Small intestine (tissue), 16 donors: ENCODE data around the gene S100A8. TPM values are rescaled to one million over a fixed set of nuclear protein-coding genes. Genes with fewer than 3 reads are reported as not detected.

Experiments used
- DNase-seq, 2 donors: peaks; one replicate each; pipeline versions ENCODE4 v3.0.0 to v3.0.0-alpha.2; 2013
- FAIRE-seq: peaks from 2 replicates; lab custom pipeline; 2012; peaks lifted over from hg19 to GRCh38; lab: Jason Lieb, UNC
- H3K27ac ChIP-seq, 3 donors: one replicate each; pipeline ENCODE4 v1.5.1; 2013; ENCODE audit warnings: low read length in 2 of 3, mild to moderate bottlenecking in 2 of 3, control low read depth in 1 of 3, inconsistent platforms in 1 of 3, low read depth in 1 of 3, moderate library complexity in 1 of 3
- H3K27me3 ChIP-seq, 3 donors: one replicate each; pipeline ENCODE4 v1.6.1; 2013; ENCODE audit warnings: low read length in 3 of 3, inconsistent platforms in 1 of 3; ENCODE audit not compliant: control insufficient read depth in 3 of 3, insufficient read depth in 3 of 3
- H3K36me3 ChIP-seq, 3 donors: one replicate each; pipeline ENCODE4 v1.6.1; 2013; ENCODE audit warnings: low read length in 3 of 3, inconsistent platforms in 1 of 3, low read depth in 1 of 3, mild to moderate bottlenecking in 1 of 3, moderate library complexity in 1 of 3; ENCODE audit not compliant: control insufficient read depth in 3 of 3, insufficient read depth in 2 of 3
- H3K4me1 ChIP-seq, 3 donors: one replicate each; pipeline ENCODE4 v1.6.1; 2013; ENCODE audit warnings: low read length in 2 of 3, inconsistent platforms in 1 of 3, low read depth in 1 of 3, mild to moderate bottlenecking in 1 of 3, moderate library complexity in 1 of 3; ENCODE audit not compliant: control insufficient read depth in 3 of 3, insufficient read depth in 2 of 3
- H3K4me3 ChIP-seq, 3 donors: one replicate each; pipeline ENCODE4 v1.5.1; 2013; ENCODE audit warnings: low read length in 3 of 3, control low read depth in 1 of 3, inconsistent platforms in 1 of 3, low read depth in 1 of 3, mild to moderate bottlenecking in 1 of 3, moderate library complexity in 1 of 3
- H3K9me3 ChIP-seq, 2 donors: one replicate each; pipeline ENCODE4 v1.6.1; 2013; ENCODE audit warnings: low read depth in 1 of 2, low read length in 1 of 2; ENCODE audit not compliant: control insufficient read depth in 2 of 2, insufficient read depth in 1 of 2
- WGBS, 3 donors: extraction: QIAGEN DNeasy Blood & Tissue Kit; methylation state at CpG; one replicate each; pipeline ENCODE4 v1.1.7; 2013; 5-methylcytosine and 5-hydroxymethylcytosine counted together
- long read RNA-seq, 10 donors: transcript quantifications; one replicate each; lab custom pipeline, GENCODE V29; 2026
- polyA plus RNA-seq, 4 donors: library from polyadenylated mRNA; stranded (reverse) in 3 of 4; unstranded in 1 of 4; fragments of 200-250 nt in 3 of 4; fragments of 120-200 nt in 1 of 4; gene quantifications; one replicate each; pipeline versions ENCODE4 v1.2.1 to v1.2.3, GENCODE V29; 2013
- donor health status: healthy with polysubstance abuse.
- donor health status: control.
- donor health status: control.
- donor health status: Bipolar disorder and iron deficiency.
- donor health status: healthy.

S100A8 gene
- polyA plus RNA-seq = 100 to 1,000 TPM in 2 of 4 donors, 10 to 100 TPM in 2; 10.2 to 208 (median 86.3) TPM
- long read RNA-seq, donor 1 = 0 reads
- long read RNA-seq, donor 2, partial matches to known transcripts = 0 of 4 reads
- long read RNA-seq, donor 2, other reads (novel, unspliced or antisense) = 0 of 4 reads
- long read RNA-seq, donor 3, transcript S100A8-203 (2 exons, 717 nt) = minor isoform, 5 of 11 reads
- long read RNA-seq, donor 3, transcript S100A8-202 (3 exons, 523 nt) = major isoform, 6 of 11 reads
- long read RNA-seq, donor 3, partial matches to known transcripts = 0 of 11 reads
- long read RNA-seq, donor 3, other reads (novel, unspliced or antisense) = 0 of 11 reads
- long read RNA-seq, donor 4 = 0 reads
- long read RNA-seq, donor 5, partial matches to known transcripts = 0 of 1 reads
- long read RNA-seq, donor 5, other reads (novel, unspliced or antisense) = 0 of 1 reads
- long read RNA-seq, donor 6 = 0 reads
- long read RNA-seq, donor 7 = 0 reads
- long read RNA-seq, donor 8, transcript S100A8-202 (3 exons, 523 nt) = major isoform, 8 of 10 reads
- long read RNA-seq, donor 8, partial matches to known transcripts = 0 of 10 reads
- long read RNA-seq, donor 8, other reads (novel, unspliced or antisense) = 0 of 10 reads
- long read RNA-seq, donor 9 = 0 reads
- long read RNA-seq, donor 10, transcript S100A8-202 (3 exons, 523 nt) = major isoform, 10 of 14 reads
- long read RNA-seq, donor 10, partial matches to known transcripts = 0 of 14 reads
- long read RNA-seq, donor 10, other reads (novel, unspliced or antisense) = 0 of 14 reads

DNA sequence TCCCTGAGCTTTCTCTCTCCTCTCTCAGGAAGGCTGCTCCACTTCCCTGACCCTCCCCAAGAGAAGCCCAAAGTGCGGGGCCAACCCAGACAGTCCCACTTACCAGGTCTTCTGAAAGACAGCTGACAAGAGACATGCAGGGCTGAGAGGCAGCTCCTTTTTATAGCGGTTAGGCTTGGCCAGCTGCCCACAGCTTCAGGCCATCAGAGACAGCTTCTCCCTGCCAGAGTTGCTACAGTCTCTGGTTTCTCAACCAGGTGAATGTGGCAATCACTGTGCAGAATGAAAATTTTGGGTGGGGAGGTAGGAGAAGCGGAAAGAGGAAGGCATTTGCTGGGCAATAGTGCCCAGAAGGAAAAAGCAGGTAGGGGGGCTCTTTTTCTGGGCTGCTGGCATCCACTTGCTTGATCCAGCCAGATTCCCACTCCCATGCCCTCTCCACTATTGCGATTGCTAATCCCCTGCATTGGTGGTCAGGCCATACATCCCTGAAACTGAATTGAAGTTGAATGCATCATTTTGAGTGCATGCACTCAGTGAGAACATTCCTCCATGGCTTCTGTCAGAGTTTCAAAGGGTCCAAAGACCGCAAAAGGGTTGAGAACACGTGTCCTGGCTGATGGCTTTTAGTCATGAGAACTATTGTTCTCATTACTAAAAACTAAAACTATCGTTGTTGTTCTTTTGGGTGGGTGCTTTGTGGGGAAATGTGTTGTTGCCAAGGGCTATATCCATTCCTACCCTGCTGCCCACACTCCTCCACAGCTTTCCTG lies at the start of gene S100A8:
S100A8 (minus strand) TSS at position 136 of the 773 bp plus-strand sequence. CDS start 538 bp downstream, outside the sequence.
- 57 to 70% (median 66%) methylated on average over 7 of the region's 7 CpGs for WGBS, 3 donors
- H3K4me3 ChIP-seq = no peak within 1 kb of the TSS
- no peak within 1 kb of the TSS for H3K27ac ChIP-seq
- no peaks in the 10 kb centered on the region for H3K36me3 ChIP-seq
- no peaks in the 10 kb centered on the region for H3K9me3 ChIP-seq
- H3K4me1 ChIP-seq = no peaks in the 10 kb centered on the region
- DNase-seq = no peak
- no peak for FAIRE-seq
- no peaks in the 10 kb centered on the region for H3K27me3 ChIP-seq

GRCh38 chr1:153439273-153439672 lies 48.4 kb upstream of the S100A8 start:
- no peak overlapping the region for H3K27ac ChIP-seq
- H3K9me3 ChIP-seq = no peaks in the 10 kb centered on the region
- no peaks in the 10 kb centered on the region for H3K4me1 ChIP-seq
- no peaks in the 10 kb centered on the region for H3K27me3 ChIP-seq
- FAIRE-seq (no peak), DNase-seq (no peak)
- no peak overlapping the region for H3K4me3 ChIP-seq
- H3K36me3 ChIP-seq = no peaks in the 10 kb centered on the region

GRCh38 chr1:153438599-153438998 lies 47.7 kb upstream of the S100A8 start:
- no peaks in the 10 kb centered on the region for H3K4me1 ChIP-seq
- WGBS, 3 donors = 50 to 70% (median 57%) methylated on average over 7 of the region's 7 CpGs
- no peak overlapping the region for H3K27ac ChIP-seq
- FAIRE-seq (no peak), DNase-seq (no peak)
- H3K9me3 ChIP-seq = no peaks in the 10 kb centered on the region
- H3K27me3 ChIP-seq = no peaks in the 10 kb centered on the region
- no peaks in the 10 kb centered on the region for H3K36me3 ChIP-seq
- no peak overlapping the region for H3K4me3 ChIP-seq

DNA sequence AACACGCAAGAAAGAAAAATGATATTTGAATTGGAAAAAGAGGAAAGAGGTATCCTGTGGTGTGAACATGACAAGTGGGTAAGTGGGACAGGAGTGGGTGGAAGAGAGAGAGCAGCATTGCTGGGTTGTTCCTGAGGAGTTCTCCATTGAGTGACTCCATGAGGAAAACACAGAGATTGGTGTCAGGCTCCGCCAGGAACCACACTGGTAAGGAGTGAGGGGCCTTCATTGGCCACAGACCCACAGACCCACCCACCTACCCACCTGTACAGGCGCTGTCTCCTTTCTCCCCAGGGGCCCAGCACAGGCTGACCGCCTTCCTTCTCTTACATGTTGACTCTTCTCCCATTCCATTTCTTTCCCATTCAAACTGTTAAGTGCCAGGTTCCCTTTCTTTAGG lies 46.4 kb upstream of the S100A8 start:
- no peak for FAIRE-seq
- H3K4me3 ChIP-seq = no peak overlapping the region

DNA sequence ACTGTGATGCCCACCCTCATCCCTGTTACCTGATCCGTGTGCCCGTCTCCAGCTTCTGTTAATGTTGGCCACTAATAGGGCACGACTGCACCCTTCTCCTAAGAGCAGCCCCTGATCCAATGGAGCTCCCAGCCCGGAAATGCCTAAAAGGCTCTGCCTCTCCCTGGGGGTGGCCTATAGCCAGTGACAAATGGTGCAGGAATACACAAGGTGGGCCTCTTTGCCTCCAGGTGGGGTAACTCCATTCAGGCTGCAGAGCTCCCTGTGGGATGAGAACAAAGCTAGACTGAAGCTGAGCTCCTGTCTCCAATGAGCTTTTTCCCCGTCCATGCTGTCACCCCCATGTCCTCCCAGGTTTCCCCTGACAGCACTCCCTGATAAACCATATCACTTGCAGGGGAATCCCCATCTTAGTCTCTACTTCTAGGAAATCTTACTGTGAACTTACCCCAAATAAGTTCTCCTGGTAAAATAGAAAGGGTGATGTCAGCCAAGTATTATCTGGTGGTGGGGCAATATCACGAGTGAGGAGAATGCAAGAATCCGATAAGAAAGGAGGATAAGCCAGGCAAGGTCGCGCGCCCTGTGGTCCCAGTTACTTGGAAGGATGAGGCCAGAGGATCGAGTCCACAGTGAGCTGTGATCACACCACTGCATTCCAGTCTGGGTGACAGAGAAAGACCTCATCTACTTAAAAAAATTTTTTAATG lies 44.0 kb upstream of the S100A8 start:
- FAIRE-seq = no peak

More for the DNA sequence above, 46.4 kb upstream of the S100A8 start:
- Histone ChIP-seq H3K27ac (no peak overlapping the region), H3K4me1 (no peaks in the 10 kb centered on the region), H3K27me3 (no peaks in the 10 kb centered on the region), H3K36me3 (no peaks in the 10 kb centered on the region), H3K9me3 (no peaks in the 10 kb centered on the region)
- WGBS, 3 donors = 78 to 85% (median 84%) methylated on average over 4 of the region's 4 CpGs
- DNase-seq = no peak

DNA sequence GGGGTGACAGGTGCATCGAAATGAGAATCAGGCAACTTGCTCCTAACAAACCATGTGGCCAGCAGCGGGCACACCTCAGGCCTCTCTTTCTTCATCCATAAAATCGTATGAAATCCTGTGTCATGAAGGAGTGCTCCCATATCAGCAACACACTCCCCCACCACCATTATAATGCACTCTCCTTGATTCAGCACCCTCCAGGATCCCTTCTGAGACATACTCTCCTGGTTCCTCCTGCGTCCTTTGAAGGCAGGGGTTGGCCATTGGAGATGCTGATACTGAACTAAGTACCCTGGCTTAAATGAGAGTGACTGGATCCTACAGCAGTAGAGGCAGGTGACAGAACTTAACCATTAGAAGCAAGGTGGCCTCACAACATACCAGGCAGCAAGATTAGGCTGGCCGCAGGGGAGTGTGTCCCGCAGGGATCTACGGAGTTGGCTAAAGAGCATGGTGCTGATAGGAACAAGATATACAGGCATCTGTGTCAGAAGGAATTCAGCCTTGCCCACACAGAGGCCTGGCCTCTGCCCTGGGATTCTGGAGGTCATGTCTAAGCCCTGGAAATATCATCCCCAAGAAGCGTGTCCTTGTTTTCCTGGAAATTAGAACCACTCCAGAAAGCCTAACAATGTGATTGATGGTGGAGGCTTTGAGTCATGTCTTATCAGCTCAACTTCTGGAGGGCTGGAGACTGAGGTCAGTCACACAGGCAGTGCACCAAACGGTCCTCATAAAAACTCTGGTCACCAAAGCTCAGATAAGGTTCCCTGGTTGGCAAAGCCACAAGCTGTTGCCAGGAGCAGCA lies 42.2 kb upstream of the S100A8 start:
- H3K36me3 ChIP-seq = no peaks in the 10 kb centered on the region
- H3K4me3 ChIP-seq = no peak overlapping the region
- DNase-seq = no peak
- peaks cover 0 to 3% (median 0%) of the 10 kb centered on the region in 3 donors for H3K27me3 ChIP-seq
- no peaks in the 10 kb centered on the region for H3K4me1 ChIP-seq
- no peaks in the 10 kb centered on the region for H3K9me3 ChIP-seq
- FAIRE-seq = no peak
- H3K27ac ChIP-seq = no peak overlapping the region
- 66 to 70% (median 67%) methylated on average over 9 of the region's 9 CpGs for WGBS, 3 donors

More for the DNA sequence above, 44.0 kb upstream of the S100A8 start:
- Histone ChIP-seq H3K36me3 (no peaks in the 10 kb centered on the region), H3K9me3 (no peaks in the 10 kb centered on the region), H3K27me3 (no peaks in the 10 kb centered on the region), H3K4me3 (no peak overlapping the region), H3K27ac (no peak overlapping the region), H3K4me1 (no peaks in the 10 kb centered on the region)
- DNase-seq = no peak
- WGBS, 3 donors = 69 to 74% (median 69%) methylated on average over 11 of the region's 11 CpGs

- Histone ChIP-seq H3K9me3 (no peaks in the 10 kb centered on the region), H3K36me3 (no peaks in the 10 kb centered on the region), H3K27me3 (peaks cover 0 to 3% (median 0%) of the 10 kb centered on the region in 3 donors), H3K4me1 (no peaks in the 10 kb centered on the region), H3K4me3 (no peak overlapping the region), H3K27ac (no peak overlapping the region)
- FAIRE-seq (no peak), DNase-seq (no peak)
- 50 to 67% (median 50%) methylated on average over 4 of the region's 4 CpGs for WGBS, 3 donors
Observed at GRCh38 chr1:153431928-153432327, 41.1 kb upstream of the S100A8 start.
